ENCODE measurements around the gene TREX2. TPM values are rescaled to one million over a fixed set of nuclear protein-coding genes. Genes with fewer than 3 reads are reported as not detected.
A peak's percentile ranks its signal among the peaks of the same experiment; 100 is the strongest.

Gene TREX2
- total RNA-seq, 1 donor, result 3.3 TPM

DNA sequence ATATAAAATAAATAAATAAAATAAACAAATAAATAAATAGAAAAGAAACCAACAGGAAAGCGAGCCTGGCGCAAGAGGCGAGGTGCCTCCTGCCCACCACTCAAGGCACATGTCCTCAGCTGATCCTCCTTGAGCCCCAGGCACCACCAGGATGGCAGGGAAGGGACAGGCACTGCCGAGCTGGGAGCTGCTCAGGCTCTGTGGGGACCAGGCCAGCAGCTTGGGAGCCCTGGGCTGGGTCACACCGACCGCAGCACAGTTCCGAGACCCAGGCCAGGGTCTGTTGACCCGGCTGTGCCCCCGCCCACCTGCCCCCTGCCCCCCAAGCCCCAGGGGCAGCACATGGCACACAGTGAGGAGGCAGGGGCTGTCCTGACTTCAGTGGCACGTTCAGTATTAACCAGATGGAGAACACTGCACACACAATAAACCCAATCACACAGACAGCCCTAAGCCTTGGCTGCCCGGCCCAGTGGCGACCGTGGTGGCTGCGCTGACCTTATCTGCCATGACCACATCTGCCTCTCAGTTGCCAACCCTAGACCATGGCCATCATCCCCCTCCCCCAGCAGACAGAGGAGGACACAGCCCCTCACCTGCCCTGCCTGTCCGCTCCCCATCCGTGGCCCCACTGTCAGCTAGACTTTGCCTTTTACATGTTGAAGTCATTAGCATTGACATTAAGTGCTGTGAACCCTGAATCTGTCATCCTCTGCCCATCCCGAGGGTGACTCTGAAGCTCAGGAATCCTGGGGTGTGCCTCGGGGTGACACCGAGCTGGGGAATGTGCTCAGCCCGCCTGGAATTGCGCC, 2.9 kb upstream of the TREX2 start:
- H3K4me3 ChIP-seq (ENCODE audit: insufficient read depth, low read length), result no peak overlapping the region
- no peak overlapping the region for H3K4me2 ChIP-seq (ENCODE audit: insufficient read depth, low read length)
- H2AFZ ChIP-seq (ENCODE audit: low read length), result no peak overlapping the region
- H3K27me3 ChIP-seq (ENCODE audit: insufficient read depth, low read length), result no peaks in the 10 kb centered on the region
- TF ChIP-seq, protein P1, sequence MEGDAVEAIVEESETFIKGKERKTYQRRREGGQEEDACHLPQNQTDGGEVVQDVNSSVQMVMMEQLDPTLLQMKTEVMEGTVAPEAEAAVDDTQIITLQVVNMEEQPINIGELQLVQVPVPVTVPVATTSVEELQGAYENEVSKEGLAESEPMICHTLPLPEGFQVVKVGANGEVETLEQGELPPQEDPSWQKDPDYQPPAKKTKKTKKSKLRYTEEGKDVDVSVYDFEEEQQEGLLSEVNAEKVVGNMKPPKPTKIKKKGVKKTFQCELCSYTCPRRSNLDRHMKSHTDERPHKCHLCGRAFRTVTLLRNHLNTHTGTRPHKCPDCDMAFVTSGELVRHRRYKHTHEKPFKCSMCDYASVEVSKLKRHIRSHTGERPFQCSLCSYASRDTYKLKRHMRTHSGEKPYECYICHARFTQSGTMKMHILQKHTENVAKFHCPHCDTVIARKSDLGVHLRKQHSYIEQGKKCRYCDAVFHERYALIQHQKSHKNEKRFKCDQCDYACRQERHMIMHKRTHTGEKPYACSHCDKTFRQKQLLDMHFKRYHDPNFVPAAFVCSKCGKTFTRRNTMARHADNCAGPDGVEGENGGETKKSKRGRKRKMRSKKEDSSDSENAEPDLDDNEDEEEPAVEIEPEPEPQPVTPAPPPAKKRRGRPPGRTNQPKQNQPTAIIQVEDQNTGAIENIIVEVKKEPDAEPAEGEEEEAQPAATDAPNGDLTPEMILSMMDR (IDR thresholded peaks at IDR 0.05; ENCODE audit: extremely low read depth, low read depth, low read length), result no peak
- no peak overlapping the region for H3K27ac ChIP-seq (ENCODE audit: low read depth, low read length)
- H3K9me3 ChIP-seq (ENCODE audit: low read depth, low read length), result no peaks in the 10 kb centered on the region
- no peaks in the 10 kb centered on the region for H3K79me2 ChIP-seq (ENCODE audit: insufficient read depth, low read length)
- no peaks in the 10 kb centered on the region for H4K20me1 ChIP-seq (ENCODE audit: insufficient read depth, low read length)
- no peaks in the 10 kb centered on the region for H3K36me3 ChIP-seq (ENCODE audit: insufficient read depth, low read length)
- DNase-seq (ENCODE audit: insufficient read length, low spot score, missing footprints), result peak; percentile 86
- H3K4me1 ChIP-seq (ENCODE audit: insufficient read depth, low read length), result no peaks in the 10 kb centered on the region

GRCh38 chrX:153447581-153447960, 1.7 kb upstream of the TREX2 start:
- Histone ChIP-seq H3K79me2 (ENCODE audit: insufficient read depth, low read length) (no peaks in the 10 kb centered on the region), H4K20me1 (ENCODE audit: insufficient read depth, low read length) (no peaks in the 10 kb centered on the region)
- TF ChIP-seq, protein P1 (IDR thresholded peaks at IDR 0.05; ENCODE audit: extremely low read depth, low read depth, low read length), result no peak

DNA sequence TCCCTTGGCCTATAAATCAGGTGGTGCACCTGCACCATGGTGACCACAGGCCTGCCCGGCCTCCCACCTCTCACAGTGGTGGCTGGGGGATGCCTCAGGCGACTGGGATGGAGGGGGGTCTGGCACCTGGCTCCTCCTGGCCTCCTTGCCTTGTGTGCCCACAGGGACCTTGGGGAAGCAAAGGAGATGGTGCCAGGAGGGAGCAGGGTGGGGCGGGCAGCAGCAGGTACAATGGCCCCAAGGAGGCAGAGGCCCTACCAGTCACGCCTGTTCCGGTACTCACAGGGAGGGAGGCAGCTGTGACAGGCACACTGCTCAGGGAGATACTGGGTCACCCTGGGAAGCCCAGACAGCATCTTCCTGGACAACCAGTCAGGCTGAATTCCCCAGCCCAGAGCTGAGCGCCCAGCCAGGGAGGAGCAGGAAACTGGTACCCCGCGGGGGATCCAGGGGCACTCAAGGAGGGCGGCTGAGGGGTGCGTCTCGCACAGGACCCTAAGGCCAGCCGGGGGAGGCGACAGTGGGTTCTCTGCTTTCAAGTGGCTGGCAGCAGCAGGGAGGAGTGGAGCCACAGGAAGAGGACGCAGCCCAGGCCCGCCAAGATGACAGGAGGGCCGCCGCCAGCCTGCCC, 1.2 kb upstream of the TREX2 start:
- H3K27ac ChIP-seq (ENCODE audit: low read depth, low read length), result no peak overlapping the region
- H3K9me3 ChIP-seq (ENCODE audit: low read depth, low read length), result no peaks in the 10 kb centered on the region
- no peaks in the 10 kb centered on the region for H3K27me3 ChIP-seq (ENCODE audit: insufficient read depth, low read length)
- no peaks in the 10 kb centered on the region for H3K4me1 ChIP-seq (ENCODE audit: insufficient read depth, low read length)
- H3K4me2 ChIP-seq (ENCODE audit: insufficient read depth, low read length), result no peak overlapping the region
- peak; percentile 84 for DNase-seq (ENCODE audit: insufficient read length, low spot score, missing footprints)
- no peak overlapping the region for H3K4me3 ChIP-seq (ENCODE audit: insufficient read depth, low read length)
- H3K36me3 ChIP-seq (ENCODE audit: insufficient read depth, low read length), result no peaks in the 10 kb centered on the region
- H4K20me1 ChIP-seq (ENCODE audit: insufficient read depth, low read length), result no peaks in the 10 kb centered on the region
- TF ChIP-seq, protein P1 (IDR thresholded peaks at IDR 0.05; ENCODE audit: extremely low read depth, low read depth, low read length), result no peak
- H3K79me2 ChIP-seq (ENCODE audit: insufficient read depth, low read length), result no peaks in the 10 kb centered on the region
- no peak overlapping the region for H2AFZ ChIP-seq (ENCODE audit: low read length)

More at GRCh38 chrX:153447581-153447960, 1.7 kb upstream of the TREX2 start:
- H3K4me2 ChIP-seq (ENCODE audit: insufficient read depth, low read length), result no peak overlapping the region
- peak; percentile 79 for DNase-seq (ENCODE audit: insufficient read length, low spot score, missing footprints)
- no peak overlapping the region for H3K27ac ChIP-seq (ENCODE audit: low read depth, low read length)
- no peaks in the 10 kb centered on the region for H3K4me1 ChIP-seq (ENCODE audit: insufficient read depth, low read length)
- no peaks in the 10 kb centered on the region for H3K9me3 ChIP-seq (ENCODE audit: low read depth, low read length)
- no peaks in the 10 kb centered on the region for H3K36me3 ChIP-seq (ENCODE audit: insufficient read depth, low read length)
- no peak overlapping the region for H3K4me3 ChIP-seq (ENCODE audit: insufficient read depth, low read length)
- no peak overlapping the region for H2AFZ ChIP-seq (ENCODE audit: low read length)
- H3K27me3 ChIP-seq (ENCODE audit: insufficient read depth, low read length), result no peaks in the 10 kb centered on the region

GRCh38 chrX:153446636-153446936, 730 bp upstream of the TREX2 start:
- H3K9me3 ChIP-seq (ENCODE audit: low read depth, low read length), result no peaks in the 10 kb centered on the region
- H3K27me3 ChIP-seq (ENCODE audit: insufficient read depth, low read length), result no peaks in the 10 kb centered on the region
- H3K4me1 ChIP-seq (ENCODE audit: insufficient read depth, low read length), result no peaks in the 10 kb centered on the region
- H4K20me1 ChIP-seq (ENCODE audit: insufficient read depth, low read length), result no peaks in the 10 kb centered on the region
- H3K27ac ChIP-seq (ENCODE audit: low read depth, low read length), result no peak overlapping the region
- TF ChIP-seq, protein P1 (IDR thresholded peaks at IDR 0.05; ENCODE audit: extremely low read depth, low read depth, low read length), result no peak
- H2AFZ ChIP-seq (ENCODE audit: low read length), result no peak overlapping the region
- no peak overlapping the region for H3K4me3 ChIP-seq (ENCODE audit: insufficient read depth, low read length)
- no peak overlapping the region for H3K4me2 ChIP-seq (ENCODE audit: insufficient read depth, low read length)
- H3K36me3 ChIP-seq (ENCODE audit: insufficient read depth, low read length), result no peaks in the 10 kb centered on the region
- DNase-seq (ENCODE audit: insufficient read length, low spot score, missing footprints), result no peak
- no peaks in the 10 kb centered on the region for H3K79me2 ChIP-seq (ENCODE audit: insufficient read depth, low read length)
